Heart right ventricle (tissue), 16 donors: ENCODE measurements around the gene NSG1. TPM values are rescaled to one million over a fixed set of nuclear protein-coding genes. Genes with fewer than 3 reads are reported as not detected.
A peak's percentile ranks its signal among the peaks of the same experiment; 100 is the strongest.

Source experiments
- ATAC-seq, 8 donors: fragments of 200-7000 bp; cut with Tn5 transposase; one replicate each; pipeline ENCODE4 v1.9.1; 2020; ENCODE audit warnings: mild to moderate bottlenecking in 8 of 8, moderate library complexity in 8 of 8, moderate number of reproducible peaks in 1 of 8
- DNase-seq, 2 donors: peaks; one replicate each; pipeline ENCODE4 v3.0.0-alpha.2; 2020
- H3K27ac ChIP-seq, 10 donors: fragments of 200-600 bp; sonication (generic) in 2 of 10; one replicate each; pipeline versions ENCODE4 v1.5.0 to v1.8.0; 2020 to 2022; ENCODE audit warnings: mild to moderate bottlenecking in 3 of 10
- H3K27me3 ChIP-seq, 7 donors: fragments of 200-600 bp; one replicate each; pipeline ENCODE4 v1.8.0; 2021 to 2022; ENCODE audit warnings: mild to moderate bottlenecking in 2 of 7
- H3K36me3 ChIP-seq, 9 donors: fragments of 200-600 bp; sonication (generic) in 1 of 9; one replicate each; pipeline versions ENCODE4 v1.5.0 to v1.8.0; 2020 to 2022; ENCODE audit warnings: mild to moderate bottlenecking in 2 of 9
- H3K4me1 ChIP-seq, 9 donors: fragments of 200-600 bp; sonication (generic) in 1 of 9; one replicate each; pipeline versions ENCODE4 v1.5.0 to v1.8.0; 2020 to 2022; ENCODE audit warnings: mild to moderate bottlenecking in 4 of 9
- H3K4me3 ChIP-seq, 10 donors: fragments of 200-600 bp; sonication (generic) in 2 of 10; one replicate each; pipeline versions ENCODE4 v1.5.0 to v1.8.0; 2020 to 2022; ENCODE audit warnings: mild to moderate bottlenecking in 7 of 10, moderate library complexity in 2 of 10
- H3K9me3 ChIP-seq, 11 donors: fragments of 200-600 bp in 10 of 11; sonication (generic) in 2 of 11; one replicate each; pipeline versions ENCODE4 v1.5.0 to v1.8.0; 2013 to 2022; ENCODE audit warnings: mild to moderate bottlenecking in 2 of 11, control low read depth in 1 of 11, moderate library complexity in 1 of 11
- CTCF ChIP-seq, 9 donors: fragments of 200-600 bp; sonication (generic) in 2 of 9; IDR thresholded peaks; one replicate each; pipeline versions ENCODE4 v1.5.0 to v1.8.0; 2021 to 2022; ENCODE audit warnings: antibody characterized with exemption in 9 of 9, mild to moderate bottlenecking in 5 of 9, moderate library complexity in 1 of 9
- WGBS, 2 donors: extraction: QIAGEN DNeasy Blood & Tissue Kit; methylation state at CpG; one replicate each; pipeline ENCODE4 v1.1.7; 2013; ENCODE audit warnings: inconsistent platforms in 1 of 2; 5-methylcytosine and 5-hydroxymethylcytosine counted together
- intact Hi-C, 10 donors: fragments of 100-400 bp; cut with DNase I; formaldehyde crosslinking; loops; one replicate each; pipeline versions ENCODE4 v1.11.1 to v1.14.2; 2022
- polyA plus RNA-seq, 2 donors: library from polyadenylated mRNA; stranded (reverse); fragments of 200-250 nt; gene quantifications; one replicate each; pipeline ENCODE4 v1.2.3, GENCODE V29; 2013
- total RNA-seq, 10 donors: library from RNA; stranded (reverse); fragmentation: NEBNext Ultra II Directional in 3 of 10; extraction: Animal tissue kit (Norgen Biotek cat#: 25700) in 3 of 10; gene quantifications; one replicate each; pipeline versions ENCODE4 v1.2.1 to v1.2.4, GENCODE V29; 2021 to 2023
- donor health status: Arrhythmogenic right ventricular cardiomyopathy.
- donor health status: ischemic (EF 13 %, LVEDD 7.1; RV severe dilation, severe dysfunction).
- donor health status: healthy with polysubstance abuse.
- donor health status: DM: no; HTN: yes; CAD: no.
- donor health status: DM: no; HTN: no; CAD: no.
- donor health status: ischemic (EF 25% LVEDD 6.9; RV normal size, moderate dysfunction).
- donor health status: ischemic (EF 25% LVEDD 5.7; RV mildly dilated, moderate dysfunction).
- donor health status: healthy.
- donor health status: DM: yes; HTN: yes; CAD: no.
- donor health status: Ischemic cardiomyopathy.
- donor health status: ischemic (EF 35%, LVEDD 5.7; RV mildly dilated, moderate dysfunction).
- donor health status: nonischemic (EF 11% LVEDD 7.7; RV severe dilation, severe dysfunction).
- donor health status: DM: yes; HTN: yes; CAD: no.
- donor health status: PGD.
- donor health status: ischemic (EF 29% LVEDD 5.4; RV normal size, mild dysfunction).
- donor health status: nonischemic (EF 23%, LVEDD 6.1; RV moderate dilation, normal function).

Gene NSG1
- total and polyA plus RNA-seq, 12 donors: 1.4 to 10.5 (median 3.4) TPM

DNA sequence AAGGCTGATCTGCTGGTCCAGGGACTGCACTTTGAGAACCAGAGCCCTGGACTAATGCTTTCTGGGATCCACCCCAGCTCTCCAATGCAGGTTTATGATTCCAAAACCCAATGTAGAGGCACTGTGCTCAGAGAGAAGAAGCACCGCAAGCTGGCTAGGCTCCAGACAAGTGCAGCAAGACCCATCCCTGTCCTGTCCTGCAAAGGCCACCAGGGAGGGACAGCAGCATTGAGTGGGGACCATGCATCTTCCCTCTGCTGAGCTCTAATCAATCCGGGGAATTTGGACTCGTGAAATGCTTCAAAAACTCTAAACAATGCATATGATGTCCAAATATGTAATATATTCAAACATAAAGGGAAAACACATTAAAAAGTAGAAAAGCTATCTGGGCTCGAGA lies 10.8 kb upstream of the NSG1 start:
- WGBS, 2 donors: 79 to 82% methylated on average over 4 of the region's 4 CpGs
- Histone ChIP-seq H3K9me3 (peaks cover 0 to 7% (median 0%) of the 10 kb centered on the region in 11 donors), H3K4me1 (no peaks in the 10 kb centered on the region), H3K36me3 (no peaks in the 10 kb centered on the region), H3K4me3 (no peak overlapping the region), H3K27me3 (peaks cover 0 to 22% (median 0%) of the 10 kb centered on the region in 7 donors), H3K27ac (no peak overlapping the region)
- intact Hi-C loops: no loop called here
- no peak for TF ChIP-seq CTCF (IDR thresholded peaks at IDR 0.05)
- no peak for DNase-seq
- peak in 1 of 8 donors; percentile 25 for ATAC-seq

DNA sequence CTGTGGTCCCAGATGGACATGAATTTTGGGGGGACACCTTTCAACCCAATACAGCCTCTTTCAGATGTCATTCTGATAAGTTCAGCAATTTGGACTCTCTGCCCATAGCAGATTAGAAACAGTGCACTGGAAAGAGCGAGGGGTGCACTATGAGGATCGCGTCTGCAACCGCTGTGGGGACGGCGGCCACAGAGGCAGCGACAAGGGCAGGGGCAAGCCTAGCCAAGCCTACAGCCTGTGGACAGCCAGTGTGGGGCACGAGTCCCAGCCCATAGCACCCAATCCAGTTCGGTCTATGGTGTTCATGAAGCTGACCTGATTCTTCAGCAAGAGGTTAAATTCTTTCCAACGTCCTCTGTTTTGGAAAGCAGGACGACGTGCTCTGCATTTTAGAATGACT lies 9.7 kb upstream of the NSG1 start:
- Histone ChIP-seq H3K9me3 (peaks cover 0 to 7% (median 0%) of the 10 kb centered on the region in 11 donors), H3K4me3 (no peak overlapping the region), H3K27me3 (peaks cover 0 to 22% (median 0%) of the 10 kb centered on the region in 7 donors), H3K36me3 (no peaks in the 10 kb centered on the region), H3K4me1 (no peaks in the 10 kb centered on the region), H3K27ac (peak overlapping the region in 1 of 10 donors; percentile 15)
- 76 to 82% methylated on average over 12 of the region's 12 CpGs for WGBS, 2 donors
- no peak for ATAC-seq
- no peak for TF ChIP-seq CTCF (IDR thresholded peaks at IDR 0.05)
- intact Hi-C loops: no loop called here
- no peak for DNase-seq

GRCh38 chr4:4377732-4378460 lies 9.0 kb upstream of the NSG1 start:
- ATAC-seq: peak; percentile 48 to 90 (median 78)
- intact Hi-C loops: no loop called here
- Histone ChIP-seq H3K36me3 (no peaks in the 10 kb centered on the region), H3K4me1 (peaks cover 0 to 3% (median 0%) of the 10 kb centered on the region in 9 donors), H3K27ac (peak overlapping the region in 1 of 10 donors; percentile 15), H3K9me3 (peaks cover 0 to 7% (median 0%) of the 10 kb centered on the region in 11 donors), H3K27me3 (peaks cover 0 to 22% (median 0%) of the 10 kb centered on the region in 7 donors), H3K4me3 (no peak overlapping the region)
- DNase-seq: peak in 1 of 2 donors; percentile 42
- WGBS, 2 donors: 60 to 69% methylated on average over 23 of the region's 23 CpGs
- TF ChIP-seq CTCF (IDR thresholded peaks at IDR 0.05): no peak

- no peak overlapping the region for H3K27ac ChIP-seq
- H3K9me3 ChIP-seq: peaks cover 0 to 3% (median 0%) of the 10 kb centered on the region in 11 donors
- 57 to 71% methylated on average over 6 of the region's 6 CpGs for WGBS, 2 donors
- ATAC-seq (no peak), DNase-seq (no peak)
- no peak overlapping the region for H3K4me3 ChIP-seq
- peaks cover 0 to 23% (median 7%) of the 10 kb centered on the region in 7 donors for H3K27me3 ChIP-seq
- no peaks in the 10 kb centered on the region for H3K36me3 ChIP-seq
- TF ChIP-seq CTCF (IDR thresholded peaks at IDR 0.05): no peak
- intact Hi-C loops: no loop called here
- H3K4me1 ChIP-seq: peaks cover 0 to 12% (median 0%) of the 10 kb centered on the region in 9 donors
These were observed 7.3 kb upstream of the NSG1 start for GRCh38 chr4:4379540-4380087.
